ENCODE measurements around the gene MYOZ2.

Gene MYOZ2

DNA sequence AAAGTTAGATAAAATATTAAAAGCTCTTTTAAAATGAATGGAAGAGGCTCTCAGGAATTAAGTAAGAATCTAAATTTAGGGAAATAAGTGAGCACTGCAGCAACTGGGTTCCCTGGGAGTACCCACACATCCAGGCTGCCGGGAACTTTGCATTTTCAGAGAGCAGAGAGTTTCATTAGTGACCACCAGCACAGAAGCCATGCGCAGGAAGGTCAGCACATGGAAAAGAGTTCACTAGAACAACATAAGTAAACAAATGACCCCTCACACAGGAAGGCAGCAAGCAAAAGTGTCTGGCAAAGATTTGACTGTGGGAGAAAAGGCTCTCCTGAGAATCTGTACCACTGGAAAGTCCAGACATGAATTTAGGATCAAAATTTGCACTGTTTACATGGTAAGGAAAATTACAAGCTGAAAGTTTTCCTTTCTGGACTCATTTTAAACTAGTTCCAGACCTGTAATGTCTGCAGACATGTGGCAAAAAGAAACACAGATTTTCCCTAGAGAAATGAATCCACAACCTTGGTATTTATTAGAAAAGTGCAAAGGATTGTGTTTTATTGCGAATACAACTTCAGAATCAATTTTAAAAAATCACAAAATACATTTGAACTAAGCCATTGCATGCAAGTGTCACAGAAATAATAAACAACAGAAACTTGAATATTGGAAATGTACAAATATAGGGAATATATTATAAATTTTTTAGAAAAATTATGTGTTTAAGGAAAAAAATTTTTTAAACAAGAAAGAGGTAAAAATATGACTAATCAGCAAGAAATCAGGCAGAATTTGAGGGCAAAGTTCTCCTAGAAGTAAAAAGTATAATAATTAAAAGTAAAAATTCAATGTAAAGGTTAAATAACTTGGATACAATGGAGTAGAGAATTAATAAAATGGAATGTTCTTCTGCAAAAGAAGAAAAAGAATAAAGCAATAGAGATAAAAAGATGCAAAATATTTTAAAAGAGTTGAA lies 18.4 kb upstream of the MYOZ2 start:
- DNase-seq (ENCODE audit: low read depth) = no peak
- no peak overlapping the region for H3K4me3 ChIP-seq (ENCODE audit: low read depth, low read length)
- TF ChIP-seq, protein P1, sequence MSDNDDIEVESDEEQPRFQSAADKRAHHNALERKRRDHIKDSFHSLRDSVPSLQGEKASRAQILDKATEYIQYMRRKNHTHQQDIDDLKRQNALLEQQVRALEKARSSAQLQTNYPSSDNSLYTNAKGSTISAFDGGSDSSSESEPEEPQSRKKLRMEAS (IDR thresholded peaks at IDR 0.05; ENCODE audit: low read depth, low read length) = no peak
- TF ChIP-seq, protein P2, sequence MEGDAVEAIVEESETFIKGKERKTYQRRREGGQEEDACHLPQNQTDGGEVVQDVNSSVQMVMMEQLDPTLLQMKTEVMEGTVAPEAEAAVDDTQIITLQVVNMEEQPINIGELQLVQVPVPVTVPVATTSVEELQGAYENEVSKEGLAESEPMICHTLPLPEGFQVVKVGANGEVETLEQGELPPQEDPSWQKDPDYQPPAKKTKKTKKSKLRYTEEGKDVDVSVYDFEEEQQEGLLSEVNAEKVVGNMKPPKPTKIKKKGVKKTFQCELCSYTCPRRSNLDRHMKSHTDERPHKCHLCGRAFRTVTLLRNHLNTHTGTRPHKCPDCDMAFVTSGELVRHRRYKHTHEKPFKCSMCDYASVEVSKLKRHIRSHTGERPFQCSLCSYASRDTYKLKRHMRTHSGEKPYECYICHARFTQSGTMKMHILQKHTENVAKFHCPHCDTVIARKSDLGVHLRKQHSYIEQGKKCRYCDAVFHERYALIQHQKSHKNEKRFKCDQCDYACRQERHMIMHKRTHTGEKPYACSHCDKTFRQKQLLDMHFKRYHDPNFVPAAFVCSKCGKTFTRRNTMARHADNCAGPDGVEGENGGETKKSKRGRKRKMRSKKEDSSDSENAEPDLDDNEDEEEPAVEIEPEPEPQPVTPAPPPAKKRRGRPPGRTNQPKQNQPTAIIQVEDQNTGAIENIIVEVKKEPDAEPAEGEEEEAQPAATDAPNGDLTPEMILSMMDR (IDR thresholded peaks at IDR 0.05; ENCODE audit: low read depth, low read length) = no peak
- no peak for TF ChIP-seq MYC (IDR thresholded peaks at IDR 0.05; ENCODE audit: low read depth, low read length)
- no peak for TF ChIP-seq POLR2A (IDR thresholded peaks at IDR 0.05; ENCODE audit: extremely low read depth, insufficient read length)

DNA sequence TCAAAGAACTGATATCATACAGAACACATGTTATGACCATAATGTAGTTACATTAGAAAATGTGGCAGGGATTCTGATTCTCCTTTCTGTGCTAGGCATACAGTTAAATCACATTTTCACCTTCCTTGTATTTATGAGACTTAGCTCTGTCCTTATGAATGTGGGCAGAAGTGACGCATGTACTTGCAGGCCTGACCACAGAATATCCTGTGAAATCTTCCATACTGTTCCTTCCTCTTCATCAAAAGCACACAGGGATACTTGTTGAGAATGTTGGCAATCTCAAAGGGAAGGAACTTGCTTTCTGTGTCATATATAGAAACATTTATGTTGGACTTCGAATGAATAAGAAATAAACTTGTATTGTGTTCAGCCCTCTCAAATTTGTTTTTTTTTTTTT lies 17.2 kb upstream of the MYOZ2 start:
- no peak for TF ChIP-seq MYC (IDR thresholded peaks at IDR 0.05; ENCODE audit: low read depth, low read length)

DNA sequence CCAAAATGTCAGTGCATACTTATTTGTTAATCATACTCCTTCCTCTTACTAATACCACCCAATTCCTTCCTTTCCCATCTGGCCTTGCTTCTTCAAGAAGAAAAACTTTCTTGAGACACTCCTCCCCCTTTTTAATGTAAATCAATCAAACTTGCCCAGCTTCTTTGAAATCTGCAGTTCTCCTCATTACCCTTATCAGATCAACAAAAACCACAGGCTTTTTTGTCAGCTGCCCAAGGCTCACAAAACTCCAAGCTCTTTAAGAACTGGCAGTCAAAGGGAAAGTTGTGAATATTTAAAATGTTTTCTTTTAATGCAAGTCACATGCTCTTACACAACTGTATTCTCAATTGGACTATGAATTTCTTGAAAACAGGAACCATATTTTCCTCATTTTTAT lies 11.3 kb upstream of the MYOZ2 start:
- no peak for TF ChIP-seq POLR2A (IDR thresholded peaks at IDR 0.05; ENCODE audit: extremely low read depth, insufficient read length)
- TF ChIP-seq, protein P2 (IDR thresholded peaks at IDR 0.05; ENCODE audit: low read depth, low read length) = no peak
- TF ChIP-seq MYC (IDR thresholded peaks at IDR 0.05; ENCODE audit: low read depth, low read length) = no peak
- TF ChIP-seq, protein P1 (IDR thresholded peaks at IDR 0.05; ENCODE audit: low read depth, low read length) = no peak

More for the DNA sequence above, 17.2 kb upstream of the MYOZ2 start:
- no peak for DNase-seq (ENCODE audit: low read depth)
- no peak overlapping the region for H3K4me3 ChIP-seq (ENCODE audit: low read depth, low read length)

DNA sequence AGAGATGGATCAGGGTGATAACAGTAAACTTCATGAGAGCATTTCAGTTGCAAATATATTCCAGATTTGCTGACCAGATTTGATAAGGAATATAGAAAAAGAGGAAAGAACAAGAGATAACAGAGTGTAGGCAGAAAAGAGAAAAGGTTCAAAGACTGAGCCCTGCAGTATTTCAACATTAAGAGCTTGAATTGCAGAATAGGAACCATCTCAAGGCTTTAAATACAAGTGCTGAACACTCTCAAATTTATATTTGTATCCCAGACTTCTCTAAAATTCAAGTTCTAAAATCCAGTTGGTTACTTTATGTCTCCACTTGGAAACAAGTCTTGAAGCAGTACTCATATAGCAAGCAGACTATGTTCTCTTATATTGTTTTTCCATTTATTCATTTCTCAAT lies 9.7 kb upstream of the MYOZ2 start:
- H3K4me3 ChIP-seq (ENCODE audit: low read depth, low read length) = no peak overlapping the region
- TF ChIP-seq MYC (IDR thresholded peaks at IDR 0.05; ENCODE audit: low read depth, low read length) (no peak), POLR2A (IDR thresholded peaks at IDR 0.05; ENCODE audit: extremely low read depth, insufficient read length) (no peak)
- TF ChIP-seq, protein P1 (IDR thresholded peaks at IDR 0.05; ENCODE audit: low read depth, low read length) = no peak
- TF ChIP-seq, protein P2 (IDR thresholded peaks at IDR 0.05; ENCODE audit: low read depth, low read length) = no peak
- no peak for DNase-seq (ENCODE audit: low read depth)

More for the DNA sequence above, 11.3 kb upstream of the MYOZ2 start:
- DNase-seq (ENCODE audit: low read depth) = peak; percentile 49
- H3K4me3 ChIP-seq (ENCODE audit: low read depth, low read length) = no peak overlapping the region

DNA sequence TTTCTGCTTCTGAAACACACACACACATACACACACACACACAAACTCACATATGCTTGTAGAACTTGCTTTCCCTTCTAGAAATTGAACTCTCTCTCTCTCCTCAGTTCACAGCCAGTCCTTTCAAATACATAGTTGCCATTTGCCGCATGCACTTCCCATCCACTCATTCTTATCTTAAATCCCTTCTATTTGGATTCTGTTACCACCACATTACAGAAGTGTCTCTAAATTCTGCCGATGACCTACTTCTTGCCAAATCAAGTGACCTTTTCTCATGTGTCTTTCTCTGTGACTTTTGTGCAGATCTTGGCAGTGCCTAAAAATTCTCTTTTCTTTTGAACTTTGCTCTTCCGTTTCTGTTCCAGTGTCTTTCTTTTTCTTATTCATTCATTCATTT lies 7.5 kb upstream of the MYOZ2 start:
- no peak for DNase-seq (ENCODE audit: low read depth)

More for the DNA sequence above, 7.5 kb upstream of the MYOZ2 start:
- H3K4me3 ChIP-seq (ENCODE audit: low read depth, low read length) = no peak overlapping the region
- TF ChIP-seq, protein P1 (IDR thresholded peaks at IDR 0.05; ENCODE audit: low read depth, low read length) = no peak
- TF ChIP-seq POLR2A (IDR thresholded peaks at IDR 0.05; ENCODE audit: extremely low read depth, insufficient read length) = no peak
- TF ChIP-seq MYC (IDR thresholded peaks at IDR 0.05; ENCODE audit: low read depth, low read length) = no peak
- TF ChIP-seq, protein P2 (IDR thresholded peaks at IDR 0.05; ENCODE audit: low read depth, low read length) = no peak
